NCI-H1105 treated with DMSO at 0.1 percent for 48 hours (cell line): ENCODE measurements around the gene NRROS.

Experiments used
- DNase-seq: peaks from one replicate; lab custom pipeline; 2025; lab: John Stamatoyannopoulos, UW

The NRROS gene

DNA sequence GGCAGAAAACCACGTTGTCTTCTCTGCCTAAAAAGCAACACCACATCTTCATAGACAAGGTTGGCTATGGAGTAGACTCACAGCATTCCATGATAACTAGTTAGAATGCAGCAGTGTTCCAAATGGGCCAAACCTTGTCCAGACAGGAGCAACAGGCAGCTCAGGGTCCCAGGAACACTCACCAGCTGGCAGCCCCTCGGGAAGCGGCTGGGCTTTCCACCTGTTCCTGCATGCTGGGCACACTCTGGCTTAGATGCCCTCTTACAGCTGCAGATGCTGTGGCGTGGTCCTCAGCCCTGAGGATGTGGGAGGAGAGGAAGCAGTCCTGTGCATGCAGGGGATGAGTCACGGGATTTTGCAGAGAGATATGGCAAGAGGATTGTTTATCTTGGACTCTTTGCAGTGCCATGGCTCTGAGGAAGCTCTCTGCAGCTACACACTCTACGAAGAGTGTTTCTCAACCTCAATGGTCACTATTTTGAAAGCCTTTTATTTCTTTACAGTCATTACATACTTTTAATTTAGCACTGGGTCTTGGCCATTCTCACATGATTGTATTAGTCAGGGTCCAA, 11.3 kb downstream of the NRROS start:
- DNase-seq: no peak

- no peak for DNase-seq
These were observed 12.3 kb downstream of the NRROS start for GRCh38 chr3:196651819-196652218.

- DNase-seq: no peak
These were observed 13.7 kb downstream of the NRROS start for GRCh38 chr3:196652961-196653795.

DNA sequence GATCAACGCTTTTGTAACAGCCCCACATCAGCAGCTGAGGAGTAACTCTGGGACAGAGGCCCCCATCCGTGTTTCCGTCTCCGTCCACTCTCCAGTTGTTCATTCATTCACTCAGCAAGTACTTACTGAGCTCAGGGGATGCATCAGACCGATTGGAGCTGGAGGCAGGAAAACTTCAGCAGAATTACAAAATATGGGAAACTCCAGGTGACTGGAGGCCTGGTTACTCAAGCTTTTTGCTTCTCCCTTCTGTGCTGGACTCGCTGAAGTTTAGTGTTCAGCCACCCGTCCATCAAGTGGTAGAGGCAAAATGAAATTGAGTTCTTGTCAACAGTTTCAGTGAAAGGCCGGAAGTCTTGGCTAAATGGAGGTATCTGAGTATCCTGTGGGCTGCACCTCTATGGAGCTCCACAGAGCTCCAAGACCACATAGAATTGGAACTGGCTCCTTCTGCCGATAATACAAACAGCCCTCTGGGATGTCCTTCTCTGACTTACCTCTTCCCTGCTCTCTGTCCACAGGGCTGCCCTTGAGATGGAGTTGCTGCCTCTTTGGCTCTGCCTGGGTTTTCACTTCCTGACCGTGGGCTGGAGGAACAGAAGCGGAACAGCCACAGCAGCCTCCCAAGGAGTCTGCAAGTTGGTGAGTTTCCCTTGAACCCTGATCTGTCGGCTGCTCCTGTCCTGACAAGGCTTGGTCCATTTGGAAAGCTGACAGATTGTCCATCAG, 14.7 kb downstream of the NRROS start:
- no peak for DNase-seq

- DNase-seq: no peak
These were observed 15.2 kb downstream of the NRROS start for GRCh38 chr3:196654735-196655090.

GRCh38 chr3:196655496-196655895, 16.0 kb downstream of the NRROS start:
- DNase-seq: no peak

- DNase-seq: no peak
These were observed 16.7 kb downstream of the NRROS start for GRCh38 chr3:196656213-196656612.

DNA sequence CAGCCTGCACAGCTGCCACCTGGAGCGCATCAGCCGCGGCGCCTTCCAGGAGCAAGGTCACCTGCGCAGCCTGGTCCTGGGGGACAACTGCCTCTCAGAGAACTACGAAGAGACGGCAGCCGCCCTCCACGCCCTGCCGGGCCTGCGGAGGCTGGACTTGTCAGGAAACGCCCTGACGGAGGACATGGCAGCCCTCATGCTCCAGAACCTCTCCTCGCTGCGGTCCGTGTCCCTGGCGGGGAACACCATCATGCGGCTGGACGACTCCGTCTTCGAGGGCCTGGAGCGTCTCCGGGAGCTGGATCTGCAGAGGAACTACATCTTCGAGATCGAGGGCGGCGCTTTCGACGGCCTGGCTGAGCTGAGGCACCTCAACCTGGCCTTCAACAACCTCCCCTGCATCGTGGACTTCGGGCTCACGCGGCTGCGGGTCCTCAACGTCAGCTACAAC, 20.4 kb downstream of the NRROS start:
- no peak for DNase-seq

GRCh38 chr3:196660381-196661166, 21.1 kb downstream of the NRROS start:
- DNase-seq: peak; percentile 97

DNA sequence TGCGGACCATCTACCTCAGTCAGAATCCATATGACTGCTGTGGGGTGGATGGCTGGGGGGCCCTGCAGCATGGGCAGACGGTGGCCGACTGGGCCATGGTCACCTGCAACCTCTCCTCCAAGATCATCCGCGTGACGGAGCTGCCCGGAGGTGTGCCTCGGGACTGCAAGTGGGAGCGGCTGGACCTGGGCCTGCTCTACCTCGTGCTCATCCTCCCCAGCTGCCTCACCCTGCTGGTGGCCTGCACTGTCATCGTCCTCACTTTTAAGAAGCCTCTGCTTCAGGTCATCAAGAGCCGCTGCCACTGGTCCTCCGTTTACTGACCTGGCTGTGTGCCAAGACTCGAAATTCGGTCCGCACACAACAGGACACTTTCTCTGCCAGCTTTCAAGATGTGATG, 21.9 kb downstream of the NRROS start:
- DNase-seq: peak; percentile 43

- no peak for DNase-seq
These were observed 22.5 kb downstream of the NRROS start for GRCh38 chr3:196662033-196662432.

DNA sequence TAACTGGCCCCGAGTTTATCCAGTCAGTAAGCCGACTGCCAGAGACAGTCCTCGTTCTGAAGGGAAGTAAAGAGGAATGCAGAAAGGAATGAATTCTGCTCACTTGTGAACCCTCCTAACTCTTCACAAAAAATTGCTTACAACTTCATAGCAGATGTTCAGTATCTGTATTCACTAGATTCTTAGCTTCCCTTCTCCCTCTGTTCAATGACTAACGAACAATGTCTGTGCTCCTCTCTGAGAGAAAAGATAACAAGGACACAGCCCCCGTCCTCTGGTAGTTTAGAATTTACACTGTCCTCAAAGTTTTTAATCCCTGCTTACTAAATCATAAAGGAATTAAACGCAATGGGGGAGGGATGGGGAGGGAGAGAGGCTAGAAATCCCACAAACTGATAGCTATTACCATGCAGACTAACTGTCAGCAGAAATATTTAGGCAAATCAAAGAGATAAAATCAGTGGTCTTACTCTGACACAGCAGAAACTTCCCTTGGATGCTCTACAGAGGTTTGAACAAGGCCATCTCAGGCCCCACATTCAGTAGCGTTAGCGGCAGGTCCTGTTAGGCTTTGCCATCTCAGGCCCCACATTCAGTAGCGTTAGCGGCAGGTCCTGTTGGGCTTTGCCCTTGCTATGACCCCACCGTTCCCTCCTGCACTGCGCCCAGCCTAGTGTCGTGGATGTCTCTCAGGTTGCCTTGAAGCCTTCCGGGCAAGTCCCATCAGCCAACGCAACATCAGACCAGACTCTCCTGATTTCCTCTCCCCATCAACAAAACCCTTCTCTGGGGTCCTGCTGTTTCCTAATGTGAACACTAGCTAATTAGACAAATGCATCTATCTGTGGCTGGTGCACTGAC, 23.4 kb downstream of the NRROS start:
- no peak for DNase-seq

- no peak for DNase-seq
These were observed 26.7 kb downstream of the NRROS start for GRCh38 chr3:196666001-196666867.

GRCh38 chr3:196667056-196667825, 27.7 kb downstream of the NRROS start:
- no peak for DNase-seq

- no peak for DNase-seq
These were observed 30.8 kb downstream of the NRROS start for GRCh38 chr3:196670339-196670738.

GRCh38 chr3:196673632-196674031, 34.1 kb downstream of the NRROS start:
- DNase-seq: no peak

GRCh38 chr3:196677353-196677752, 37.9 kb downstream of the NRROS start:
- DNase-seq: no peak

GRCh38 chr3:196677931-196678330, 38.4 kb downstream of the NRROS start:
- DNase-seq: no peak
